HEK293 (cell line): ENCODE data around the gene FTL.

Experiments
- CTCF ChIA-PET: fragments of 350-600 bp; formaldehyde crosslinking; extraction: SDS; loops from one replicate; lab custom pipeline; 2021; ENCODE audit warnings: antibody characterized with exemption; lab: Yijun Ruan, JAX
- POLR2A ChIA-PET: fragments of 300-600 bp; formaldehyde crosslinking; extraction: SDS; loops from one replicate; lab custom pipeline; 2020; ENCODE audit warnings: antibody characterized with exemption, inconsistent platforms; lab: Yijun Ruan, JAX
- H3K27ac ChIP-seq: fragments of 200-500 bp; sonication (Bioruptor generic); 2 replicates; pipeline ENCODE4 v1.5.1; 2014; ENCODE audit warnings: low read depth, low read length, control low read depth, inconsistent platforms; ENCODE audit errors: extremely low read depth
- H3K36me3 ChIP-seq, 2 experiments: fragments of 200-500 bp in 1 of 2; sonication (Bioruptor generic) in 1 of 2; 1 replicate in 1 of 2; 2 replicates in 1 of 2; pipeline ENCODE4 v1.5.1; 2014 to 2017; ENCODE audit warnings: inconsistent platforms in 2 of 2, low read length in 2 of 2; ENCODE audit not compliant: control insufficient read depth in 2 of 2, insufficient read depth in 1 of 2
- H3K4me1 ChIP-seq: fragments of 200-500 bp; sonication (Bioruptor generic); 2 replicates; pipeline ENCODE4 v1.5.1; 2014; ENCODE audit warnings: mild to moderate bottlenecking, low read length, inconsistent platforms; ENCODE audit not compliant: control insufficient read depth, insufficient read depth
- H3K4me3 ChIP-seq: 2 replicates; pipeline ENCODE4 v1.5.1; 2011; ENCODE audit warnings: low read depth, mild to moderate bottlenecking, control low read depth, low read length, moderate library complexity
- H3K9me3 ChIP-seq: fragments of 200-500 bp; sonication (Bioruptor generic); 2 replicates; pipeline ENCODE4 v1.5.1; 2014; ENCODE audit warnings: low read depth, low read length, inconsistent platforms; ENCODE audit not compliant: control insufficient read depth, insufficient read depth
- HOXA7 ChIP-seq: sonication (generic); formaldehyde crosslinking; IDR thresholded peaks from 2 replicates; pipeline ENCODE4 v1.8.1; 2022; ENCODE audit warnings: missing genetic modification reagents, borderline replicate concordance
- TSHZ1 ChIP-seq: fragments of 450-650 bp; formaldehyde crosslinking; IDR thresholded peaks from 2 replicates; pipeline ENCODE4 v1.5.1; 2016; ENCODE audit warnings: missing biosample characterization, missing genetic modification characterization, borderline replicate concordance
- ZIC2 ChIP-seq: fragments of 450-650 bp; formaldehyde crosslinking; IDR thresholded peaks from 2 replicates; pipeline ENCODE4 v1.5.1; 2016; ENCODE audit warnings: missing biosample characterization, missing genetic modification characterization
- ZNF114 ChIP-seq: fragments of 450-650 bp; formaldehyde crosslinking; IDR thresholded peaks from 2 replicates; pipeline ENCODE4 v1.5.0; 2017; ENCODE audit warnings: missing biosample characterization, missing genetic modification characterization
- ZNF146 ChIP-seq: fragments of 450-650 bp; formaldehyde crosslinking; IDR thresholded peaks from 2 replicates; pipeline ENCODE4 v1.5.1; 2016; ENCODE audit warnings: missing biosample characterization, missing genetic modification characterization
- ZNF155 ChIP-seq: fragments of 450-650 bp; formaldehyde crosslinking; IDR thresholded peaks from 2 replicates; pipeline ENCODE4 v1.5.1; 2016; ENCODE audit warnings: missing biosample characterization, missing genetic modification characterization
- ZNF18 ChIP-seq: fragments of 450-650 bp; formaldehyde crosslinking; IDR thresholded peaks from 2 replicates; pipeline ENCODE4 v1.5.1; 2016; ENCODE audit warnings: missing biosample characterization, missing genetic modification characterization
- ZNF223 ChIP-seq: fragments of 450-650 bp; formaldehyde crosslinking; IDR thresholded peaks from 2 replicates; pipeline ENCODE4 v1.5.1; 2016; ENCODE audit warnings: missing biosample characterization, missing genetic modification characterization
- ZNF26 ChIP-seq: fragments of 450-650 bp; formaldehyde crosslinking; IDR thresholded peaks from 2 replicates; pipeline ENCODE4 v1.5.1; 2016; ENCODE audit warnings: missing biosample characterization, missing genetic modification characterization
- ZNF354C ChIP-seq: fragments of 450-650 bp; formaldehyde crosslinking; IDR thresholded peaks from 2 replicates; pipeline ENCODE4 v1.5.1; 2016; ENCODE audit warnings: missing biosample characterization, missing genetic modification characterization, low read depth, borderline replicate concordance
- ZNF514 ChIP-seq: fragments of 450-650 bp; formaldehyde crosslinking; IDR thresholded peaks from 2 replicates; pipeline ENCODE4 v1.5.1; 2016; ENCODE audit warnings: missing biosample characterization, missing genetic modification characterization
- ZNF571 ChIP-seq: fragments of 450-650 bp; formaldehyde crosslinking; IDR thresholded peaks from 2 replicates; pipeline ENCODE4 v1.5.0; 2017; ENCODE audit warnings: missing biosample characterization, missing genetic modification characterization
- ZNF600 ChIP-seq: fragments of 450-650 bp; formaldehyde crosslinking; IDR thresholded peaks from 2 replicates; pipeline ENCODE4 v1.5.1; 2016; ENCODE audit warnings: missing biosample characterization, missing genetic modification characterization
- ZNF629 ChIP-seq: fragments of 450-650 bp; formaldehyde crosslinking; IDR thresholded peaks from 2 replicates; pipeline ENCODE4 v1.5.1; 2017; ENCODE audit warnings: missing biosample characterization, missing genetic modification characterization
- ZNF768 ChIP-seq: fragments of 450-650 bp; formaldehyde crosslinking; IDR thresholded peaks from 2 replicates; pipeline ENCODE4 v1.5.1; 2018; ENCODE audit warnings: missing biosample characterization, mild to moderate bottlenecking, missing genetic modification characterization
- ZNF785 ChIP-seq: fragments of 450-650 bp; formaldehyde crosslinking; IDR thresholded peaks from 2 replicates; pipeline ENCODE4 v1.5.1; 2016; ENCODE audit warnings: missing biosample characterization, missing genetic modification characterization
- ZSCAN30 ChIP-seq: fragments of 450-650 bp; IDR thresholded peaks from 2 replicates; pipeline ENCODE4 v1.5.1; 2018; ENCODE audit warnings: missing biosample characterization, mild to moderate bottlenecking, missing genetic modification characterization, moderate library complexity

FTL gene

GRCh38 chr19:48962029-48962848, 2.9 kb upstream of the FTL start (continued):
- no peak for TF ChIP-seq ZNF18
- no peak for TF ChIP-seq ZNF114 (tag by site-specific recombination)
- no peak for TF ChIP-seq ZNF785 (tag by site-specific recombination)
- TF ChIP-seq ZNF600 (tag by site-specific recombination) = peak; percentile 87
- TF ChIP-seq TSHZ1 (tag by site-specific recombination) = no peak
- no peak for TF ChIP-seq ZNF768 (tag by site-specific recombination)
- peak; percentile 51; the same call in 1 of the 2 replicates for TF ChIP-seq ZSCAN30 (tag by site-specific recombination)

- Histone ChIP-seq H3K4me1 (peaks cover 20% of the 10 kb centered on the region), H3K9me3 (no peaks in the 10 kb centered on the region), H3K36me3 (peaks cover 9 to 38% of the 10 kb centered on the region in 2 experiments; a peak in 2 of 3 replicates), H3K4me3 (no peak overlapping the region), H3K27ac (no peak overlapping the region; the same call in 1 of the 2 replicates)
- POLR2A ChIA-PET = interaction anchor here (1.3 to 2.7 kb wide), 4 partner anchors 8 to 91 kb away, joined by 5 to 16 read pairs (median 6); partner anchors contain the start of genes NUCB1 and PPP1R15A
- CTCF ChIA-PET = interaction anchor here (1.7 kb wide), 1 partner anchor 20 kb away, joined by 10 read pairs; no protein-coding TSS in a partner anchor
- TF ChIP-seq ZNF155 (tag by site-specific recombination) = no peak
- no peak for TF ChIP-seq ZNF26
- TF ChIP-seq HOXA7 (CRISPR knock-in tag) = no peak
- TF ChIP-seq ZIC2 (tag by site-specific recombination) = no peak
- TF ChIP-seq ZNF629 (tag by site-specific recombination) = no peak
- TF ChIP-seq ZNF223 (tag by site-specific recombination) = no peak
- no peak for TF ChIP-seq ZNF514
- no peak for TF ChIP-seq ZNF354C
- TF ChIP-seq ZNF146 = no peak
- no peak for TF ChIP-seq ZNF571 (tag by site-specific recombination)
Observed at GRCh38 chr19:48962849-48963165, 2.3 kb upstream of the FTL start.
